ENCODE results near the gene APOO.

DNA sequence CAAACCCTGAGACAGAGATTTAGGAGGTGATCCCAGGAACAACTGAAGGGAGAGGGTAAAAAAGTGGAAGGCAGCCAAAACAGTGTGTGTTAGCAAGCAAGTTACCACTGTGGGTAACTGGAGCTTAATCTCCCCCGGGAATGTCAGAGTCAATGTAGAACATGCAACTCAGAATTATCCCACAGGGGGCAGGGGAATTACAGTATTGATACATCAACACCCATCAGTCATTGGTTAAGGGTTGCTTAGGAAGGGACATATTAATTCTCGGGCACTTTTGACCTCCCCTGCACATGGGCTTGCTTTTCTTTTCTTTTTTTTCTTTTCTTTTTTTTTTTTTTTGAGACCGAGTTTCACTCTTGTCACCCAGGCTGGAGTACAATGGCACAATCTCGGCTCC is 29.4 kb upstream of the APOO start:
- TF ChIP-seq POLR2AphosphoS5 (IDR thresholded peaks at IDR 0.05; ENCODE audit: low read depth, low read length): no peak
- TF ChIP-seq POLR2A (IDR thresholded peaks at IDR 0.05; ENCODE audit: low read depth, low read length): no peak
